A204.1 (cell line): ENCODE data around the gene ANXA2.

Experiments
- FAIRE-seq: peaks from 2 replicates; lab custom pipeline; 2012; peaks lifted over from hg19 to GRCh38; lab: Jason Lieb, UNC

Gene ANXA2

GRCh38 chr15:60386615-60387014 is 11.2 kb downstream of the ANXA2 start:
- FAIRE-seq = no peak

DNA sequence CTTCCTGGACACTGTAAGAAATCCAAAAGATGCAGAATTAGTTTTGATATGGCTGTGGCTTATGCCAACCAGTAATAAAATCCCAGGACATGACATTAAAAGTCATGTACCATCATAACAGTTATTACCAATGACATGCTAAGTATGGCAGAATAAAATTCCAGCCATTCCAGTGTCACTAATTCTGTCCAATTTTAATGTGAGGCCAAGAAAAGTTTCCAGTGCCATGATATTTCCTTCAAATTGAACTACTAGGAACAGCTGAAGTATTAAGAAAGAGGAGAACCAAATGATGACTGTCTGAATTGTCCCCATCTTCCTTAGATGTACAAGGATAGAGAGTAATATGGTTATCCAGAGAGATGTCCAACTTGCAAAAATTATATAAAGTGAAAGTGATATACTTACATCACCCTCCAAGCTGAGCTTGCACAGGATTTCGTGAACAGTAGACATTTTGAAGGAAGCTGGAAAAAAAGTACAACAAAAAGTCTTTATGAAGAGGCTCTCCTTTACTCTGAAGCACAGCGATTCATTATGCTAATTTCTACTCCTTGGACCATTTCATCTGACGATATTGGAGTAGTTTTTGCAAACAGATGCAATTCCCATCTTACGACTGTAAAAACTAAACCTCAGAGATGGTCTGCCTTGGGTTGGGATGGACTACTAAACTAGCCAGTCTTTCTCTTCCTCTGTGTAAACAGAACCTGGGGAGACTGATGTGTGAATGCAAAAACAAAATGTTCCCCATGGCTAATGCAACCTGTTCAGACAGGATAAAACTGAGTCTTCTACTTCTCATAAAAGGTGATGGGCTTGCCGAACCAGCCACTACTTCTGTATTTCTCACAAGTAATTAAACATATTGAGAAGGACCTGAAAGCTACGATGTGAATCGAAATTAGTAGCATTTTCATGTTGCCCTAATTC is 11.9 kb downstream of the ANXA2 start:
- no peak for FAIRE-seq

GRCh38 chr15:60384526-60385126 is 13.2 kb downstream of the ANXA2 start:
- no peak for FAIRE-seq

DNA sequence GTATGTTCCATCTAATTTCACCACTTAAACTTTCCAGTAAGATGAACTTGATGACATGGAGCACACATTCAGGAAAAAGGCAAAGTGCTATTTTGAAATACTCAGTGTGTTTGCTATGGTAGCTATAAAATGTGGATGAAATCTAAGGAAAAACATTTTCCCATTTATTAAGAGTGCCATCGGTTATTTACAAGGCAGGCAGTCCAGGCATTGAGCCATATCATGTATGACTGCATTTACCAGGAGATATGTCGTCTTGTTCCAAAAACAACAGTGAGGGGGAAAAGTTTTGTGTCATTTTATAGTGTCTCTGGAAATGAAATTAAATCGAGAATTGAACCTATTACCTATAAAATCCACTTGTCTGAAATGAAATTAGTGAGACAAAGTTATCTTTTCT is 13.7 kb downstream of the ANXA2 start:
- FAIRE-seq = no peak

DNA sequence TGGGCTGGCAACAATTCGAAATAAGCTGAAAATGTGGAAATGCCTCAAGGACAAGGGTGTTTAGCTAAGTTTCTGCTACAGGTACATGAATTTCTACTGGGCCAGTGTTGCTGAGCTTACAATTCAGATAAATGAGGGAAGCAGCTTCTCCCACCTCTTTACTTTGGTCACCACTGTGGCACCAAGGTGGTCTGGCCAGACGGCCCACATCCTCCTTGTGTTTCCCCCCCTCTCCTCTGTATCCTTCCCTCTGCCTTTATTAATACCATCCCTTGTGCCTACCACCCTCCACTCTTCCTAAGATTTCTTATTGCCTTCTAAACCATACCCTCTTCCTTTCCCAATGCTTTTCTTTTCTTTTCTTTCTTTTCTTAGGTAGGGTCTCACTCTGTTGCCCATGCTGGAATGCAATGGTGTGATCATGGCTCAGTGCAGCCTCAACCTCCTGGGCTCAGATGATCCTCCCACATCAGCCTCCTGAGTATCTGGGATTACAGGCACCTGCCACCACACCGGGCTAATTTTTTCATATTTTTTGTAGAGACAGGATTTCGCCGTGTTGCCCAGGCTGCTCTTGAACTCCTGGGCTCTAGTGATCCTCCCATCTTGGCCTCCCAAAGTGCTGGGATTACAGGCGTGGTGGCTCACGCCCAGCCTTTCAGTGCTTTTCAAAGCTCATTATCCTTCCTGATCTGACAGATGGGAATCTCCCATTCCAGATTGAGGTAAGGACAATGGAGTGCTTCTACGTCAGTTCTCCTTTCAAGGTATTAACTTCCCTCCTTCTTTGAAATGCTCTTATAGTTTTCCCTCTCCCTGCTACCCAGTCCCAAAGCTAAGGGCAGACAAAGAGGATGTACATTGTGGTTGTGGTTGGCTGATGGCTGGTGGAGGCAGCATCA is 14.8 kb downstream of the ANXA2 start:
- FAIRE-seq = no peak

DNA sequence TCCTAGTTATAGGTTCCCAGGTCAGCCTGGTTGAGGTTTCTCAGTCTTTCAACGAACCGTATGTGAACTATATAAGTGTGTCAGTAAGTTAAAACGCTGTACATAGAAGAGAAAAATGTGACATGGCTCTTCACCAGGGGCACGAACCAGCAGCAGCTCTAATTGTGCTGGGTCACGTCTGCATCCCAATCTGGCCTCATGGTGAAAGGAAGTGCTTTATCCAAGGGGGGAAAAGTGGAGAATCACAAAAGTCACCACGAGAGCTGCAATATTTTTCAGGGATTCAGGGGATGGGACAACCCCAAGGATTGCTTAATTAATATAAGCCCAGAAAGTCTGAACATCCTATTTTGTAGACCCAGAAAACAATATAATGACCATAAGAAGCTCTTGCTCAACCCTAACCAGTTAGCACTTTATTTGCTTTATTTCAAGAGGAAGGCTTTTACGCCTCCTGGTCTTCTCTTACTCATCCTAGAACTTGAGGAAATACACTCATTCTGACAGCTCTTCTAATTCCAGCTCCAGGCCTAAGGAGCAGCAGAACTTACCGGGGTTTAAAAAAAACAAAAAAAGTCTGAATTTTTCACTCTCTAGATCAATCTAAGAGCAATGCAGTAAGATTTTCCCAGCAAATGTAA is 16.5 kb downstream of the ANXA2 start:
- no peak for FAIRE-seq

- FAIRE-seq = no peak
Observed at GRCh38 chr15:60379525-60380274, 18.1 kb downstream of the ANXA2 start.

DNA sequence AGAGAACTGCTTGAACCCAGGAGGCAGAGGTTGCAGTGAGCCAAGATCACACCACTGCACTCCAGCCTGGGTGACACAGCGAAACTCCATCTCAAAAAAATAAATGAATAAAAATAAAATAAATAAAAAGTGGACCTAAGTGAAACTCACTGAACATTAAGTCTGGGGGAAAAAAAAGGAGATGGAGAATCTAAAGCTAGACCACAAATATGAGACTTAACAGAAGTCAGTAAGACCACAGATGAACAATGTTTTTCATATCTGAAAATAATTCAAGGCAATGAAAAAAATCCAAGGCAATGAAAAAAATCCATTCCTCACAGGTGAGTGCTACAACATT is 18.6 kb downstream of the ANXA2 start:
- FAIRE-seq = no peak

- FAIRE-seq = no peak
Observed at GRCh38 chr15:60376677-60377095, 21.1 kb downstream of the ANXA2 start.

DNA sequence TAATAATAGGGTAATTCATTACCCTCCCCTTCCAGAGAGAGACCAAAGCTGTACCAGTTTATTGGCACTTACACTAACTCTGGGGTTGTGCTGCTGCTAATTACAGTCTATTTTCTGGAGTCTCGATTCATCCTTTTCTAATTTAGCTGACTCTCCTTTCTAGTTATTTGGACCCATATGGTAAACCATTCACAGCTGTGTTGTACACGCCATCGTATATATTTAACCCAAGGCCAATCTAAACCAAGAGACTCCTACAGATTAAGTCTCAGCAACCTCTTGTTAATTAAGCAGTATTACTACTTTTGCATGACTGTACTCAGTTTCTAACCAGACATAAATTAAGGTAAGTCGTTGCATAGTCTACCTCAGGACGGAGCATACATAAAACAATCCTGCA is 22.5 kb downstream of the ANXA2 start:
- FAIRE-seq = no peak

DNA sequence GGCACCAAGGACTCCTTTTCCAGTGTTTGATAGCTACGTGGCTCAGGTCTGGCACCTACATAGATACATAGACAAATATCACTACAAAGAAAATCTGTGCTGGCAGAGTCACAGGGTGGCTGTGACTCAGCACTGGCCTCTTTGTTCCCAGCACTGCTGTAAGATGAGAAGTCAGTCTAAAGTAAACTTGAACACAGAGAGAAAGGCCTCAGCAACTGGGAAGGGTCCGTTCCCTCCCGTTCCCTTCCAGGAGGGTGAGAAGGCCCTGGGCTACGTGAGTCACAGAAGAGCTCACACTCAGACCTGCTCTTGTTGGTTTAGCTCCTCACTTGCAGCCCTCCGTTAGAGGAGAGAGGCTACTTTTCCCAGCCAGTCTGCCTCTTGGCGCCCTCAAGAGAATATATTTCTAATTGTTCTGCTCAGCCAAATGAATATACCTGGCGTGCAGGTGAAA is 23.1 kb downstream of the ANXA2 start:
- no peak for FAIRE-seq

DNA sequence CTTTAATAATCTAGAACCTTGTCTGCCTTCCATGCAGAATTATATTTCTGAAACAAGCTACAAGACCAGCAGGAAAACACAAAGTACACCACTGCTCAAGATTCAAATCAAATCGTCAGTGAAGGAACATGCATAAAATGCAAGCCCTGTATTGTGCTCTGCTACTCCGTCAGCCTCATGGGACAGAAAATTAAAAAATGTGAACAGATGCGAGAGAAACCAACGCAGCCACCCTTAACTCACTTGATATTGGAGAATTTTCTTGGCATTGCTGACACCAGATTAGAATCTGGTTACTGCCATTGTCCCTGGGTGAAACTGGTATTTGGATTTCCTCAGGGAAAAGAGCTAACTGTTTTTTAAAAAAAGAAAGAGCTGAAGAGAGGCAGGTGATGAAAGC is 23.6 kb downstream of the ANXA2 start:
- no peak for FAIRE-seq

DNA sequence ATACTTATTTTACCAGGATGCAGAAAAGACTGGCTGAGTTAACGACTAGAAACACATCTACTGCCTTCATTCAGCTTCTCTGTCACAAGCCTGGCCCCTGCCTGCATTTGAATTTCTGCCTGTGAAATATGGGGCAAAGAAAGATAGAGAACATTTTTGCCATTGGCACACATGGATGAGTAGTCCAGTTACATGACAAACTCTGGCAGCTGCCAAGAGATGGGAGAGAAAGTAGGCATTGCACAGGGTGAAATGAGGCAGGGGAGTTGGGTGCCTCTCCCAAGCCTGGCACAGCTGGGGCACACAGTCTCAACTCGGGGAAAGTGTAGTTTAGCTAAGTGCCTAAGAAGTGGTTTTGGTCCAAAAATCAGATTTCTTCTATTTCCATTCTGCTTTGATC is 24.0 kb downstream of the ANXA2 start:
- FAIRE-seq = no peak

DNA sequence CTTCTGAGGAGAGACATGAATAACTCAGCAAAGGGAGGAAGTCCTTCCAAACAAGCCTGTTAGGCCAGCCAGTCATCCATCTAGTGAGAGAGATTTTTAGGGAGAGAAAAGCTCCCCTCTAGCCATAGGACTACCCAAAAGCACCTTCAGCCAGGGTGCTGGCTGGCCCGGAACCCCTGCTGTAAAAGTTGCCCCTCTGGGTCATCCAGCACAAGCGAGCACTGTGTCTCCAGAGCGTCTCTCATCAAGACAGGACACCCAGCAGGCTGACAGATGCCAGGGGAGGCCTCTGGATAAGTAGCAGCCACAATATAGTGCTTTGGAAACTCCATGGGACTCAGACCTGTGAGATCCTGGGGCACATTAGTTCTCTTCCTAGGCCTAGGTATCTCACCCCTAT is 24.5 kb downstream of the ANXA2 start:
- no peak for FAIRE-seq

DNA sequence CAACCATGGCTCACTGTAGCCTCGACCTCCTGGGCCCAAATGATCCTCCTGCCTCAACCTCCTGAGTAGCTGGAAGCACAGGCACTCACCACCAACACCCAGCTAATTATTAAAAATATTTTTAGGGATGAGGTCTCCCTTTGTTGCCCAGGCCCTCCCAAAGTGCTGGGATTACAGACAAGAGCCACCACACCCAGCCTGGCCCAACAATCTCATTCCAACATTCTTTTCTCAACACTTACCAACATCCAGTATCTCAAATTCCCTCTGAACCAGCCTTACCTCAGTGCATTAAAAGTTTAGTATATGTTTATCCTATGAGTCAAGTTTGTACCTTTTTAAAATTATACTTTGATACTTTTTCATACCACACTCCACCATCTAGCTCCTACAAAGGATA is 25.0 kb downstream of the ANXA2 start:
- no peak for FAIRE-seq

GRCh38 chr15:60372227-60372626 is 25.6 kb downstream of the ANXA2 start:
- no peak for FAIRE-seq

- no peak for FAIRE-seq
Observed at GRCh38 chr15:60371175-60372051, 26.4 kb downstream of the ANXA2 start.

GRCh38 chr15:60370869-60371136 is 27.0 kb downstream of the ANXA2 start:
- no peak for FAIRE-seq

GRCh38 chr15:60370105-60370868 is 27.5 kb downstream of the ANXA2 start:
- no peak for FAIRE-seq

- no peak for FAIRE-seq
Observed at GRCh38 chr15:60369696-60370095, 28.1 kb downstream of the ANXA2 start.
